Brain microvascular endothelial cell (primary cell): ENCODE results near the gene IGSF9B.
A peak's percentile ranks its signal among the peaks of the same experiment; 100 is the strongest.

Experiments used
- DNase-seq: peaks from one replicate; pipeline ENCODE4 v3.0.0-alpha.2; 2020
- H3K27ac ChIP-seq: fragments of 250-450 bp; sonication (Bioruptor Pico); 2 replicates; pipeline ENCODE4 v1.5.1; 2020; ENCODE audit warnings: mild to moderate bottlenecking, moderate library complexity
- H3K27me3 ChIP-seq: fragments of 250-450 bp; sonication (Bioruptor Pico); replicated peaks from 2 replicates; pipeline ENCODE4 v1.5.1; 2020; ENCODE audit warnings: mild to moderate bottlenecking
- H3K36me3 ChIP-seq: fragments of 250-450 bp; sonication (Bioruptor Pico); replicated peaks from 2 replicates; pipeline ENCODE4 v1.5.1; 2020; ENCODE audit warnings: mild to moderate bottlenecking
- H3K4me3 ChIP-seq: 2 replicates; pipeline ENCODE4 v1.5.1; 2011; ENCODE audit warnings: low read depth, mild to moderate bottlenecking, control low read depth, low read length, moderate library complexity
- in situ Hi-C: cut with HindIII; loops from 2 replicates; pipeline ENCODE4 v1.10.0; 2017; ENCODE audit warnings: low sequenced_read_pairs, low pct_ligation_motif_present
- TF ChIP-seq, protein P1 (sequence below): IDR thresholded peaks from 2 replicates; pipeline ENCODE4 v1.5.1; 2011; ENCODE audit warnings: low read depth, mild to moderate bottlenecking, moderate library complexity, low read length, control low read depth, inconsistent platforms; ENCODE audit errors: missing control alignments

The IGSF9B gene

DNA sequence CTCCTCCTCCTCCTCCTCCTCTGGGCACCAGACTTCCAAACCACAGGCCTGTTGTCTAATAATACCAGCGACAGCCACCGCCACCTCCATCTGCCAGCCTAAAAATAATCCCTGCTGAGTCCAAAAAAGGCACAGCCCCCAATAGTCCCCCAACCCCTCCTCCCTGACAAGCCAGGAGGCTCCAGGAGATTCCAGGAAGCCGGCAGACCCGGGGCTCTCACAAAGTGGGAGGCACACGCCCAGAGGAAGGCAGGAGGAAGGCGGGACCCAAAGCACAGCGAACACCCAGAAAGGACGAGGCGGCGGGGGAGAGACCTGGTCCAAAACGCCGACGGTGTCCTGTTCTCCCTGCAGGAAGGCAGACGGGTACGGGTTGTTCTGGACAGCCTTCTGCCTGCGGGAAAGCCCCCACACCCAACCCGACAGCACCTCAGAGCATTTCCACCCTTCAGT lies 5.9 kb downstream of the IGSF9B start:
- no peak for DNase-seq
- H3K4me3 ChIP-seq, result no peak overlapping the region
- no peaks in the 10 kb centered on the region for H3K36me3 ChIP-seq
- H3K27me3 ChIP-seq, result peaks cover 71% of the 10 kb centered on the region
- in situ Hi-C loops, result no loop called here
- TF ChIP-seq, protein P1, sequence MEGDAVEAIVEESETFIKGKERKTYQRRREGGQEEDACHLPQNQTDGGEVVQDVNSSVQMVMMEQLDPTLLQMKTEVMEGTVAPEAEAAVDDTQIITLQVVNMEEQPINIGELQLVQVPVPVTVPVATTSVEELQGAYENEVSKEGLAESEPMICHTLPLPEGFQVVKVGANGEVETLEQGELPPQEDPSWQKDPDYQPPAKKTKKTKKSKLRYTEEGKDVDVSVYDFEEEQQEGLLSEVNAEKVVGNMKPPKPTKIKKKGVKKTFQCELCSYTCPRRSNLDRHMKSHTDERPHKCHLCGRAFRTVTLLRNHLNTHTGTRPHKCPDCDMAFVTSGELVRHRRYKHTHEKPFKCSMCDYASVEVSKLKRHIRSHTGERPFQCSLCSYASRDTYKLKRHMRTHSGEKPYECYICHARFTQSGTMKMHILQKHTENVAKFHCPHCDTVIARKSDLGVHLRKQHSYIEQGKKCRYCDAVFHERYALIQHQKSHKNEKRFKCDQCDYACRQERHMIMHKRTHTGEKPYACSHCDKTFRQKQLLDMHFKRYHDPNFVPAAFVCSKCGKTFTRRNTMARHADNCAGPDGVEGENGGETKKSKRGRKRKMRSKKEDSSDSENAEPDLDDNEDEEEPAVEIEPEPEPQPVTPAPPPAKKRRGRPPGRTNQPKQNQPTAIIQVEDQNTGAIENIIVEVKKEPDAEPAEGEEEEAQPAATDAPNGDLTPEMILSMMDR, result no peak
- no peak overlapping the region for H3K27ac ChIP-seq

DNA sequence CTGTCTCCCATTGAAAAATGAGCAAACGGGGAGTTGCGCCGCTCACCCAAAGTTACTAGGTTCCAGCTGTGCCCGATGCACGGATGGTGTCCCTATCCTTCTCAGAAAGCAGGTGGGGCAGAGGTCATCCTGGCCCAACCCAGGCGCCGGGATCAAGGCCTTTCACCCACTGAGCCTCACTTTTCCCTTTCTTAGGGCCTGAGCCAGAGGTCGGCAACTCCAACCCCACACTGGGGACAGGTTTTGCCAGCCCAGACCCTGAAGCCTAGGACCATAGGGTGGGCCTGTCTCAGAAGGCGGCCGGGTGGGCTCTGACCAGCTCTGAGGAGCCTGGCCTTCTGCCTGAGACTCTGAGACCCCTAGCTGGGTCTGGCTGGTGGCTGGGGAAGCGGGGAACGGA lies 6.3 kb downstream of the IGSF9B start:
- in situ Hi-C loops, result no loop called here
- peaks cover 68% of the 10 kb centered on the region for H3K27me3 ChIP-seq
- H3K4me3 ChIP-seq, result no peak overlapping the region
- TF ChIP-seq, protein P1, result no peak
- no peak overlapping the region for H3K27ac ChIP-seq
- DNase-seq, result no peak
- no peaks in the 10 kb centered on the region for H3K36me3 ChIP-seq

DNA sequence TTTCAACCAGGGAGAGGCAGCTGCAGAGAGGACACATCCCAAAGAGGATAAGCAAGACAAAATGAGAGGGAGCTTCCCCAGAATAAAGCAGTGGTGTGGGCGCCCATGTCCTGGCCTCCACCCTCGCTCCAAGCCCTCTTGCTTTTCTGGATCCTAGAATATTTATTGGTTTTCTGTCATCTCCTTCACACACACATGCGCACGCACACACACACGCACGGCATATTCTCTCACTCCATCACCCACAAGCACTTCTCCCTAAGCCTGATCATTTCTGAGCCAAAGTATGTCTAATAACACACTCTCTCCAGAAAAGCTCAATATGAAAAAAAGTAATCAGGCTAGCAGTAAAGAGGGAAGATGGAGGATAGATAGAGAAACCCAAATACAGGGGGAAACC lies 7.6 kb downstream of the IGSF9B start:
- no peak overlapping the region for H3K4me3 ChIP-seq
- in situ Hi-C loops, result no loop called here
- H3K27me3 ChIP-seq, result peaks cover 55% of the 10 kb centered on the region
- TF ChIP-seq, protein P1, result no peak
- no peaks in the 10 kb centered on the region for H3K36me3 ChIP-seq
- DNase-seq, result no peak
- H3K27ac ChIP-seq, result no peak overlapping the region

DNA sequence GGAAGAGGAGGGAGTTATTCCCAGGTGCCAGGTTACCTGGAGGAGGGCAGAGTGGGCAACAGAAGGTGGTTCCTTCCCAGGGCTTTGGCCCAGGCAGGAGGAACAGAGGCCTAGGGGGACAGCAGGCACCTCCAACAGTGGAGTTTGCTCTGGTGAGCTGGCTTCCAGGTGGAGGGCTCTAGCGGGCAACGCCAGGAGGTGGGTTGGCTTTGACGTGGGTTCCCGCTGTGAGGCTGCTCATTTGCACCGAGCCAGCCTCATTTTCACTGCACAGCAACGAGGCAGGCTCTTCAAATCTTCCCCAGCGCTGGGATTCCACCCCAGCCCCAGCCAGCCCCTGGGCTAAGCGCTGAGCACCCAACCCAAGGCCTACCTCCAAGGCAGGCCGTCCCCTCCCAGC lies 8.1 kb downstream of the IGSF9B start:
- peaks cover 51% of the 10 kb centered on the region for H3K27me3 ChIP-seq
- H3K36me3 ChIP-seq, result no peaks in the 10 kb centered on the region
- H3K4me3 ChIP-seq, result no peak overlapping the region
- no peak overlapping the region for H3K27ac ChIP-seq
- no peak for DNase-seq
- TF ChIP-seq, protein P1, result no peak
- in situ Hi-C loops, result no loop called here

DNA sequence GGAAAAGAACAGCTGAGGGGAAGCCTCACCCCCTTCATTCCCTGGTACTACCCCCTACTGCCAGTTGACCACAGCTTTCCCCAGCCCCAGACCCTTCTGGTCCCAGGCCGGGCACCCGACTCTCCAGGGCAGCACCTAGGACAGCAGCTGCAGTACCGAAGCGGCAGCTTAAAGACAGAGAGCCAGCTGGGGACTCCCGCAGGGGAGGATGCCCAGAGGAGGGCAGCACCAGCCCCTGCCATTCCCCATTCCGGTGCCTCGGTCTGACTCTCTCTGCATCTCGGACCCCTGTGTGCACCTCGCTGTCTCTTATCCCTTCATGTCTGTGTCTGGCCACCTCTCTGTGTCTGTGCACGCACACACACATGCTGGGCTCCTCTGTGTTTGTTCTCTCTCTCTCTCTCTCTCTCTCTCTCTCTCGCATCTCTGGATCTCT lies 9.4 kb downstream of the IGSF9B start:
- Histone ChIP-seq H3K27ac (no peak overlapping the region), H3K27me3 (peaks cover 41% of the 10 kb centered on the region), H3K36me3 (no peaks in the 10 kb centered on the region), H3K4me3 (no peak overlapping the region)
- DNase-seq, result peak; percentile 29
- in situ Hi-C loops, result no loop called here
- TF ChIP-seq, protein P1, result peak; percentile 61
